GM12875 (cell line): ENCODE results near the gene SLC25A25.

Experiments
- H3K4me3 ChIP-seq: one replicate; pipeline ENCODE4 v1.5.1; 2011; ENCODE audit warnings: low read depth, low read length, control low read depth
- TF ChIP-seq, protein P1 (sequence below): IDR thresholded peaks from 2 replicates; pipeline ENCODE4 v1.5.1; 2011; ENCODE audit warnings: low read depth, mild to moderate bottlenecking, control low read depth, inconsistent platforms, low read length, moderate library complexity, borderline replicate concordance; ENCODE audit not compliant: insufficient read depth

Gene SLC25A25

DNA sequence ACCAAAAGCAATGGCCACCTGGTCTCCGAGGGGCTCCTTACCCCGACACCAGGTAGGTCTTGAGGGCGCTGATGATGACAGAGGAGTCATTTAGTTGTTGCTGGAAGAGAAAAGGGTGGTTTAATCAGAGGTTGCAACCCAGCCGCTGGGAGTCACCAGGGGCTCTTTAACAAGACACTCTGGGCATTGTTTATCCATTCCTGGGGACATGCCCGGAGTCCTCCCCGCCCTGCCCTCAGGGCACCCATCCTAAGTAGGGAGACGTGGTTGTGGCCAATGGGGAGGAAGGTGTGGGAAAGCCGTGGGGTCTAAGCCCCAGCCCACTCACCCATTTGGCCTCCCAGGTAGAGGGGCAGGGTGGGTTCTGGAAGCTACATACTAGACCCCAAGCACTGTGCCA is 56.4 kb downstream of the SLC25A25 start:
- no peak overlapping the region for H3K4me3 ChIP-seq
- TF ChIP-seq, protein P1, sequence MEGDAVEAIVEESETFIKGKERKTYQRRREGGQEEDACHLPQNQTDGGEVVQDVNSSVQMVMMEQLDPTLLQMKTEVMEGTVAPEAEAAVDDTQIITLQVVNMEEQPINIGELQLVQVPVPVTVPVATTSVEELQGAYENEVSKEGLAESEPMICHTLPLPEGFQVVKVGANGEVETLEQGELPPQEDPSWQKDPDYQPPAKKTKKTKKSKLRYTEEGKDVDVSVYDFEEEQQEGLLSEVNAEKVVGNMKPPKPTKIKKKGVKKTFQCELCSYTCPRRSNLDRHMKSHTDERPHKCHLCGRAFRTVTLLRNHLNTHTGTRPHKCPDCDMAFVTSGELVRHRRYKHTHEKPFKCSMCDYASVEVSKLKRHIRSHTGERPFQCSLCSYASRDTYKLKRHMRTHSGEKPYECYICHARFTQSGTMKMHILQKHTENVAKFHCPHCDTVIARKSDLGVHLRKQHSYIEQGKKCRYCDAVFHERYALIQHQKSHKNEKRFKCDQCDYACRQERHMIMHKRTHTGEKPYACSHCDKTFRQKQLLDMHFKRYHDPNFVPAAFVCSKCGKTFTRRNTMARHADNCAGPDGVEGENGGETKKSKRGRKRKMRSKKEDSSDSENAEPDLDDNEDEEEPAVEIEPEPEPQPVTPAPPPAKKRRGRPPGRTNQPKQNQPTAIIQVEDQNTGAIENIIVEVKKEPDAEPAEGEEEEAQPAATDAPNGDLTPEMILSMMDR: no peak

DNA sequence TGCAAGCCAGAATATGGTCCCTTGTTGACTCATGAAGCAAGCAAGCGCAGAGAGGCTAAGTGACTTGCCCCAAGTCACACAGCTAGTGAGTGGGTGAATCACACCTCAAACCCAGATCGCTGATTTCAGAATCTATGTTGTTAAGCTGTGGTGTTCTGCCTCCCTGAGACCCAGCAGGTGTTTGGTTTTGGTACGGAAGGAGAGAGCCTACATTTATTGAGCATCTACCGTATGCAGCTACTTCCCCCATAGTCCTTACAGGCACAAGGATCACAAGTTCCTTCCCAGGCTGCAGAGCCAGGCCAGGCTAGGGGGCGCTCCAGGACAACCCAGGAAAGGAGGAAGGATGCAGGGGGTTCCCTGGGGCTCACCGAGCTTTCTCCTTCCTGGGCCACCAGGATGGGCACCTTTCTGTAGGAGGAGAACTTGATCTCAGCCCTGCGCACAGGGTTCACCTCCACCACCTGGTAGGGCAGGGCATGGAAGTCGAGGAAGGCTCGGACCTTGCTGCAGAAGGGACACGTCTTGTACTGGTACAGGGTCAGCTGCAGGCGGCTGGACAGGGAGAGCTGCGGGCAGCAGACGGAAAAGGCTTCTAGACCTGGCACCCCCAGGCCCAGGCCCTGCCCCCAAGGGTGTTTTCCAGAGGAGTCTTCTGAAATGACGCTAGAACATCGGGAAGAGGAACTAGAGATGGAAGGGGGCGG is 57.0 kb downstream of the SLC25A25 start:
- TF ChIP-seq, protein P1: peak; percentile 80
- H3K4me3 ChIP-seq: peak overlapping the region; percentile 84

DNA sequence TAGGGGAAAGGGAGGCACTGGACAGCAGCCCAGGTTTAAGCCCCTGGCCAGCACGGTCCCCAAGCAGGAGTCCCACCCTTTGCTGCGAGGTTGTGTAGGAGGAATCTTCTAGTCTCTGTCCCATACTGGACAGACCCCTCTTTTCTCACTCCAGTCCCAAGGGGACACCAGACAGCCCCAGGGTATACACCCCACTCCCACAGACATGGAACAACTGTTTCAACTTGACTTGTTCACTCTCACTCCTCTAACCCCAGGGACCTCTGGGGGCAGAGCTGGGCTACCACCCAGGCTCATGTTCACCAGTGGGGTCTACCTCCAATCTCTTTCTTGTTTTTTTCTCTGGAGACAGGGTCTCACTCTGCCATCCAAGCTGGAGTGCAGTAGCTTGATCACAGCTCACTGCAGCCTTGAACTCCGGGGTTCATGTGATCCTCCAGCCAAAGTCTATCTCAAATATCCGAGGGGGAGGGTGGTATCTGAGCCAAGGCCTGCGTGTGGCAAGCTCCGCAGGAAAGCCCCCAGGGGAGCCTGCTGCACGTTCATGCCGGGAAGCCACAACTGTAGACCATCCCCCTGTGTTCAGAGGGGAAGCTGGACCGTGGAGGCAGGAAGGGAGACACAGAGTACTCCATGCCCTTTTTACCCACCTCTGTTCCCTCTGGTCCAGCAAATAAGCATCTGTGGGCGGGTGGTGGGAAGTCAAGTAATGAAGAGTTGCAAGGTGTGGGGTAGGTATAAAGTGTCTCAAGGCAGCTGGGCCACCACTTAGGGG is 57.7 kb downstream of the SLC25A25 start:
- H3K4me3 ChIP-seq: peak overlapping the region; percentile 84
- TF ChIP-seq, protein P1: no peak

DNA sequence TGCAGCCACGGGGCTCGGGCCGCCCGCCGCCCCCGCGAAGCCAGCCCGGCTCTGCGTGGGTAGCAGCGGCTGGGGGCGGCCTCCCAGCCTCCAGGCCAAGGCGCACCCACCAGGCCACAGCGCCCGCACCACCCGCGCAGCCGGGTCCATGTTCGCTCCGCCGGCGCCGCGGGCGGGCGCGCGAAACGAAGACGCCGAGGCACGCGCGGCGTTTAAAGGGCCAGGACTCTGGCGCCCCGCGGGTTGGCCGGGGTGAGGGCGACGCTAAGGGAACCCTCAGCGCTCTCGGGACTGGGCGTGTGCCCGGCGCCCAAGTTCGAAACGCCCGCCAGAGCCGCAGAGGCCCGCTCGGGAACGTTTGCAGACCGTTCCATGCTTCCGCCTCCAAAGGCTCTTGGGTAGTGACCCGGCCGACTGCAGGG is 59.5 kb downstream of the SLC25A25 start, which contains the start of gene PTGES2:
TSS of gene PTGES2 (minus strand) at position 162 of the 422 bp plus-strand sequence. CDS start at position 150, 12 bp downstream.
- peak within 1 kb of the TSS; percentile 84 for H3K4me3 ChIP-seq
- TF ChIP-seq, protein P1: no peak

DNA sequence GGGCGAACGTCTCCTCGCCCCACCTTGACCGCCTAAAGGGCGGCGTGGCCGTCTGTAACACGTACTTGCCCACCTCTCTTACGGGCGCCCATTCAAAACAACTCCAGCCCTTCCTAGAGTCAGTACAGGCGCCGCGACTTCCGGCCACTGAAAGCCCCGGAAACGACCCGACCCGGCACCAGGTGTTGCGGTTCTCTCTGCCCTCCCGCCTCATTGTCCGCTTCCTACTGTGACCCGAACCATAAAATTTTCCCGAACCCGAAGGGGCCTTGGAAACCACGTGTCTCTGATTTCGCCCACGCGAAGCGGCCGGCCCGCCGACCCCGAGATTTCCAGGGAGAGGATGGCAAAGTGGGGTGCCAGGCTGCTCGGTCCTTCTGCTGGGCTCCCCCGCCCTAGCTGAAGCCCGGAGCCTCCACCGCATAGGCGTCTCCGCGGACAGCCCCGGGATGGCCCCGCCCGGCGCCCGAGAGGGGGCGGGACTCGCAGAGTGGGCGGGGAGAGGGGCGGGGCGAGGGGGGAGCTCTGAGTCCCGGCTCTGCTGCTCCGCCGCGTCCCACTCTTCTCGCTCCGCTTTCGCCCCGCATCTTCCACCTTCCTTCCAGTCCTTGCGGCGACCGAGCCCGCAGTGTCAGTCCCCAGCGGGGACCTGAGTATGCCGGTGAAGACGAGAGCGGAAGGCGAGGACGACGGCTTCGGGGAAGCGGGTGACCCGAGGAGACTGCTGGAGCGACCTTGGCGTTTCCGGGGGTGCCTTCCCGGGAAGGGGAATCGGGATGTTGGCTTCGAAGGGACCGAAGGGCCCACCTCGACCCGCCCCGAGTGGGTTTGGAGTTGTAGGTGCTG is 60.2 kb downstream of the SLC25A25 start:
- peak overlapping the region; percentile 84 for H3K4me3 ChIP-seq
- TF ChIP-seq, protein P1: no peak

GRCh38 chr9:128128836-128129590 is 61.0 kb downstream of the SLC25A25 start:
- peak overlapping the region; percentile 84 for H3K4me3 ChIP-seq
- TF ChIP-seq, protein P1: no peak
